T-cell (primary cell): Measurements from ENCODE around the gene BUD31. TPM values are rescaled to one million over a fixed set of nuclear protein-coding genes. Genes with fewer than 3 reads are reported as not detected.
A peak's percentile ranks its signal among the peaks of the same experiment; 100 is the strongest.

ENCODE experiments used
- ATAC-seq, 4 experiments: fragments of 200-7000 bp in 3 of 4; fragments of 150-1000 bp in 1 of 4; cut with Tn5 transposase; replicated peaks in 1 of 4; 1 replicate in 3 of 4; 2 replicates in 1 of 4; pipeline ENCODE4 v1.10.0; 2021; ENCODE audit warnings: moderate library complexity in 3 of 4, mild to moderate bottlenecking in 2 of 4, moderate number of reproducible peaks in 1 of 4
- CTCF ChIA-PET, 2 donors: fragments of 300-600 bp; sonication (Branson Sonifier 250); formaldehyde crosslinking; loops; one replicate each; lab custom pipeline; 2022; ENCODE audit warnings: antibody characterized with exemption in 2 of 2; lab: Charles Lee
- POLR2A ChIA-PET, 2 donors: fragments of 300-600 bp; sonication (Branson Sonifier 250); formaldehyde crosslinking; loops; one replicate each; lab custom pipeline; 2022; ENCODE audit warnings: antibody characterized with exemption in 2 of 2; lab: Charles Lee
- DNase-seq, 35 experiments: peaks; one replicate each; pipeline versions ENCODE4 v3.0.0 to v3.0.0-alpha.2; 2013 to 2023
- H3K27ac ChIP-seq: one replicate; pipeline ENCODE4 v1.5.1; 2013; ENCODE audit warnings: low read length
- H3K27me3 ChIP-seq, 2 experiments: replicated peaks in 1 of 2; 1 replicate in 1 of 2; 2 replicates in 1 of 2; pipeline versions ENCODE4 v1.6.1 to v1.7.0; 2013; ENCODE audit warnings: low read length in 1 of 2, mixed read lengths in 1 of 2; ENCODE audit not compliant: control insufficient read depth in 2 of 2, insufficient read depth in 2 of 2; ENCODE audit errors: extremely low read depth in 1 of 2
- H3K36me3 ChIP-seq, 2 donors: 1 replicate in 1 of 2; 2 replicates in 1 of 2; pipeline versions ENCODE4 v1.6.1 to v1.7.0; 2013; ENCODE audit warnings: low read length in 1 of 2; ENCODE audit not compliant: control insufficient read depth in 2 of 2, insufficient read depth in 1 of 2; ENCODE audit errors: extremely low read depth in 1 of 2
- H3K4me1 ChIP-seq, 2 experiments: 1 replicate in 1 of 2; 2 replicates in 1 of 2; pipeline versions ENCODE4 v1.6.1 to v1.7.0; 2013; ENCODE audit warnings: low read length in 2 of 2, mixed read lengths in 1 of 2; ENCODE audit not compliant: insufficient read depth in 2 of 2, control insufficient read depth in 1 of 2; ENCODE audit errors: extremely low read depth in 1 of 2
- H3K4me3 ChIP-seq, 2 donors: 1 replicate in 1 of 2; 2 replicates in 1 of 2; pipeline versions ENCODE4 v1.5.1 to v1.7.0; 2013; ENCODE audit warnings: mild to moderate bottlenecking in 2 of 2, low read length in 1 of 2, moderate library complexity in 1 of 2; ENCODE audit not compliant: control insufficient read depth in 1 of 2; ENCODE audit errors: extremely low read depth in 1 of 2
- H3K9me3 ChIP-seq: 2 replicates; pipeline ENCODE4 v1.7.0; 2013
- H3K27ac Mint-ChIP-seq, 2 donors: one replicate each; pipeline ENCODE4 v1.8.0; 2020 to 2021; ENCODE audit warnings: mild to moderate bottlenecking in 2 of 2, mixed read lengths in 2 of 2
- H3K27me3 Mint-ChIP-seq, 2 donors: one replicate each; pipeline ENCODE4 v1.8.0; 2021 to 2022; ENCODE audit warnings: mixed read lengths in 2 of 2
- H3K36me3 Mint-ChIP-seq: one replicate; pipeline ENCODE4 v1.8.0; 2021; ENCODE audit warnings: mixed read lengths
- H3K4me1 Mint-ChIP-seq, 3 donors: one replicate each; pipeline ENCODE4 v1.8.0; 2020 to 2022; ENCODE audit warnings: mixed read lengths in 3 of 3, mild to moderate bottlenecking in 1 of 3
- H3K4me3 Mint-ChIP-seq, 3 donors: one replicate each; pipeline ENCODE4 v1.8.0; 2020 to 2022; ENCODE audit warnings: mild to moderate bottlenecking in 3 of 3, mixed read lengths in 3 of 3, moderate library complexity in 3 of 3
- H3K9me3 Mint-ChIP-seq, 3 donors: one replicate each; pipeline ENCODE4 v1.8.0; 2020 to 2022; ENCODE audit warnings: mixed read lengths in 3 of 3
- WGBS: methylation state at CpG from one replicate; pipeline ENCODE4 v1.1.5; 2013; ENCODE audit warnings: missing lambda C conversion rate; ENCODE audit not compliant: insufficient coverage; 5-methylcytosine and 5-hydroxymethylcytosine counted together
- total RNA-seq, 35 experiments: library from RNA in 6 of 35; stranded (reverse) in 6 of 35; fragments of 120-200 nt in 1 of 35; gene quantifications; one replicate each; pipeline versions ENCODE4 v1.2.1 to v1.2.4 and lab custom pipeline; 2013 to 2026

Gene BUD31
- total RNA-seq, 5 donors from 2014 or later (not counting 1 experiment from before 2014, with no cell fraction given) = 63.2 to 127 (median 82.3) TPM

DNA sequence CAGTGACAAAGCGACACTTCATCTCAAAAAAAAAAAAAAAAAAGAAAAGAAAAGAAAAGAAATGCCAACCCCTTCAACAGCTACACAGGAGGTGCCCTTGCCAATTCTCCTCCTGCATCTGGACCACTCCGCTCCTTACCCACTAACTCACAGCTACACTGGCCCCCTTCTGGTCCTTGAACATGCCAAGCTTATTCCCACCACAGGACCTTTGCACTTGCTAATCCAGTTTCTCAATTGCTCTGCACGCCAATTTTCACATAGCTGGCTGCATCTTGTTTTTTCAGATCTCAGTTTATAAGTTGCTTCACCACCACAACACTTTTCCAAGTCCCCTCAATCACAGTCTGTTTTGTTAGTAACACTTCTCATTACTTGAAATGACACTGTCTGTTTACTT lies 5.9 kb upstream of the BUD31 start:
- Histone ChIP-seq H3K4me3 (no peak overlapping the region), H3K36me3 (peaks cover 23 to 61% of the 10 kb centered on the region in 2 donors), H3K9me3 (no peaks in the 10 kb centered on the region), H3K27ac (no peak overlapping the region), H3K27me3 (no peaks in the 10 kb centered on the region), H3K4me1 (peaks cover 9 to 36% of the 10 kb centered on the region in 2 experiments)
- Mint-ChIP-seq H3K27me3 (no peaks in the 10 kb centered on the region), H3K4me3 (no peak overlapping the region), H3K36me3 (peaks cover 27% of the 10 kb centered on the region), H3K9me3 (no peaks in the 10 kb centered on the region), H3K27ac (peak overlapping the region; percentile 12 to 33), H3K4me1 (peaks cover 27 to 48% (median 43%) of the 10 kb centered on the region in 3 donors)
- WGBS = 100% methylated on average over 3 of the region's 3 CpGs
- ChIA-PET POLR2A (no interaction called here), CTCF (interaction anchor here in 1 of 2 donors (0.6 kb wide), 1 partner anchor 1182 kb away, joined by 3 read pairs; no protein-coding TSS in a partner anchor)
- ATAC-seq (no peak), DNase-seq (no peak)

DNA sequence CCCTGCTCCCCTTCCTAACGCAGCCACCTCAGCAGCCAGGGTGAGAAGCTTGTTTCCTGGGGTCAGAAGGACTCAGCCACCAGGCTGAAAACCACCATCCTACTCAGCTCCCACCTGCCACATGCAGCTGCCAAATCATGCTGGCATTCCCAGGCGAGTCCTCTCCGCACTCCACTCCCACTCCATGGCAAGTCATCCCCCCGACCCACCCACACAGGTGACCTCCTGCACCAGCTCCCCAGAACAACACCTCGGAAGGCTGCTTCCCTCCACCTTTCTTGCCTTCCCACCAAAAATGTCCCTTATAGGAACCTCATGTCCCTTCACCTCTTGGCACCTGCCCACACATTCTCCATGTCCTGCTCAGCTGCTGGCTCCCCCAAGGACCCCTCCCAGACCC lies 5.0 kb upstream of the BUD31 start:
- POLR2A ChIA-PET = no interaction called here
- Mint-ChIP-seq H3K36me3 (peaks cover 23% of the 10 kb centered on the region), H3K9me3 (no peaks in the 10 kb centered on the region), H3K27me3 (no peaks in the 10 kb centered on the region), H3K4me1 (peaks cover 28 to 45% (median 41%) of the 10 kb centered on the region in 3 donors), H3K27ac (peak overlapping the region in 1 of 2 donors; percentile 46), H3K4me3 (no peak overlapping the region)
- peaks cover 11 to 39% of the 10 kb centered on the region in 2 experiments for H3K4me1 ChIP-seq
- H3K27ac ChIP-seq = no peak overlapping the region
- no peaks in the 10 kb centered on the region for H3K9me3 ChIP-seq
- no peaks in the 10 kb centered on the region for H3K27me3 ChIP-seq
- DNase-seq (no peak), ATAC-seq (no peak)
- H3K4me3 ChIP-seq = no peak overlapping the region
- CTCF ChIA-PET = interaction anchor here in 1 of 2 donors (0.5 kb wide), 1 partner anchor 52 kb away, joined by 4 read pairs; no protein-coding TSS in a partner anchor
- H3K36me3 ChIP-seq = peaks cover 23 to 53% of the 10 kb centered on the region in 2 donors
- WGBS = 95% methylated on average over 4 of the region's 5 CpGs

DNA sequence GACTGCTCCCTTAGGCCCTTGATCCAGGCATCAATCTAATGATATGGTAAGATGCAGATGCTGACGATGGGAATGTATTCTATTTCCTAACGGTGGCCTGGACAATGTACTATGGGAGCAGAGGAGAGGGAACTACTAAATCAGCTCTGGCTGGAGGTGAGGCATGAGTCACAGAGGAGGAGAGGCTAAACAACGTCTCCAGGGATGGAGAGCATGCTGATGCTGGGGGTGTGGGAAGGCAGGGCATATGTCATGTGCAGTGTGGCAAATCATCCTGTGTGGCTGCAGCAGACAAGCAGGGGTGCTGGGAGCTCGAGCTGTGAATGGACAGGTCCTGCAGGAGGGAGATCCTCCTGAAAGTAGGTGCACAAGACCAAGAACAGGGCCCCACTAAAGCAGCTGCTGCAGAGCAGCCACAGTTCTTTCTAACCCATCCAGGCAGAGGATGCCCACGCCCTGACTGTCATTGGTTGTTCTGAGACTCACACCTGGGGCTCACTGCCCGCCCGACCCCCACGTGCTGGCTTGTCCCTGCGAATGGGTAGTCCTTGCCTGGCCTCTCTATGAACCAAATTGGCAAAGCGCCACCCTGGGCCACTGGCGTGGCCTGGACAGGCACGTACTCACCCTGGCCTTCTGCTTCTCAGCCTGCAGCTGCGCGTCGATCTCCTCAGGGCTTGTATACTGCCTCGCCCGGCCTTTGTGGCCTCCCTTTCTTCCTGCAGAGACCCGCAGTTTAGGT lies 4.4 kb upstream of the BUD31 start:
- CTCF ChIA-PET = no interaction called here
- ATAC-seq (no peak), DNase-seq (no peak)
- Mint-ChIP-seq H3K4me3 (no peak overlapping the region), H3K36me3 (peaks cover 21% of the 10 kb centered on the region), H3K27ac (peak overlapping the region; percentile 24 to 57), H3K9me3 (no peaks in the 10 kb centered on the region), H3K4me1 (peaks cover 31 to 46% (median 45%) of the 10 kb centered on the region in 3 donors), H3K27me3 (no peaks in the 10 kb centered on the region)
- Histone ChIP-seq H3K36me3 (peaks cover 23 to 46% of the 10 kb centered on the region in 2 donors), H3K27me3 (no peaks in the 10 kb centered on the region), H3K4me3 (no peak overlapping the region), H3K27ac (no peak overlapping the region), H3K4me1 (peaks cover 11 to 41% of the 10 kb centered on the region in 2 experiments), H3K9me3 (no peaks in the 10 kb centered on the region)
- POLR2A ChIA-PET = interaction anchor here in 1 of 2 donors (0.6 kb wide), 1 partner anchor 17 kb away, joined by 10 read pairs; no protein-coding TSS in a partner anchor
- 86% methylated on average over 14 of the region's 18 CpGs for WGBS

DNA sequence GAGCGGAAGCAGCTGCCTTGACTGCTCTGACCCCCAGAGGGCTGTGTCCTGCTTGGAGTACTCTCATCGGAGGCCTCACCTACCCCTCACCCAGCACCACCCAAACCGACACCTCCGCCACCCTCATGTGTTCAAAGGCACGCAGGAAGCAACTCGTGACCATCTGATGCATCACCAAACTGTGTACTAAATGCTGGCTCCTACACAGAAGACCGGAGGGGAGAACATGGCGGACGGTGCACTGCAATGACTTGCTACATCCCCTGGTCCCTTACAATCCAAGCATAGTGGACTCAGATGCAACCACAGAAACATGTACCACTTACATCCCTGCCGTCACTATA lies 3.8 kb upstream of the BUD31 start:
- no peak overlapping the region for H3K4me3 Mint-ChIP-seq
- 92% methylated on average over 8 of the region's 10 CpGs for WGBS

DNA sequence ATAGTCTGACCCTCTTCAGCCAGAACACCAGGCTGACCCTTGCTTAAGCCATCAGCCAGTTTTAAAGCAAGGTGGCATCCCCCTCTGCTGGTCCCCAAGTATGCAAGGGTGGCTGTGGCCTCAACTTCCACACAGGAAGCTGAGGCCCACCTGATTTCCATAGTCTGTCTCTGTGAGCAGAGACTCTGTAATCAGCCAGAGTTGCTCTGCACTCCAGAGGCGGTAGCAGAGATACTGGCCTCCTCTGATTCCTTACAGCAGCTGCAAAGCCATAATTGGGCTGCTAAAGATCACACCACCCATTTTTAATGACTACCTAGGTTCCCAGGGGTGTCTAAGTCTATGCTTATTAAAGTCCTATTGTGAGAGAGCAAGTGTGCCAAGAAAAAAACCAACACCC lies 2.2 kb upstream of the BUD31 start:
- CTCF ChIA-PET = interaction anchor here in 1 of 2 donors (2.6 kb wide), 1 partner anchor 98 kb away, joined by 5 read pairs; the partner anchor contains the start of gene ZKSCAN5
- Histone ChIP-seq H3K36me3 (peaks cover 12 to 43% of the 10 kb centered on the region in 2 donors), H3K4me3 (no peak overlapping the region), H3K9me3 (no peaks in the 10 kb centered on the region), H3K27ac (peak overlapping the region; percentile 91), H3K27me3 (no peaks in the 10 kb centered on the region), H3K4me1 (peaks cover 18 to 57% of the 10 kb centered on the region in 2 experiments)
- Mint-ChIP-seq H3K4me1 (peaks cover 42 to 63% (median 56%) of the 10 kb centered on the region in 3 donors), H3K9me3 (no peaks in the 10 kb centered on the region), H3K4me3 (peak overlapping the region; percentile 9 to 93 (median 93)), H3K36me3 (peaks cover 26% of the 10 kb centered on the region), H3K27ac (peak overlapping the region; percentile 94 to 99), H3K27me3 (no peaks in the 10 kb centered on the region)
- DNase-seq (no peak), ATAC-seq (no peak)
- 17% methylated on average over 1 of the region's 1 CpG for WGBS
- POLR2A ChIA-PET = interaction anchor here (0.5 to 0.9 kb wide), 4 partner anchors 22 to 426 kb away, joined by 3 read pairs; no protein-coding TSS in a partner anchor

More for the DNA sequence above, 3.8 kb upstream of the BUD31 start:
- H3K9me3 Mint-ChIP-seq = no peaks in the 10 kb centered on the region
- H3K36me3 Mint-ChIP-seq = peaks cover 21% of the 10 kb centered on the region
- ATAC-seq (no peak), DNase-seq (peak in 1 of 35 experiments; percentile 35)
- ChIA-PET CTCF (interaction anchor here in 1 of 2 donors (0.7 kb wide), 2 partner anchors 11 to 56 kb away, joined by 4 to 5 read pairs; no protein-coding TSS in a partner anchor), POLR2A (interaction anchor here in 1 of 2 donors (0.6 kb wide), 1 partner anchor 18 kb away, joined by 10 read pairs; no protein-coding TSS in a partner anchor)
- H3K4me1 ChIP-seq = peaks cover 14 to 47% of the 10 kb centered on the region in 2 experiments
- no peaks in the 10 kb centered on the region for H3K27me3 ChIP-seq
- peak overlapping the region; percentile 16 to 57 for H3K27ac Mint-ChIP-seq
- peaks cover 32 to 52% (median 48%) of the 10 kb centered on the region in 3 donors for H3K4me1 Mint-ChIP-seq
- peaks cover 23 to 44% of the 10 kb centered on the region in 2 donors for H3K36me3 ChIP-seq
- no peaks in the 10 kb centered on the region for H3K27me3 Mint-ChIP-seq
- no peak overlapping the region for H3K4me3 ChIP-seq
- H3K9me3 ChIP-seq = no peaks in the 10 kb centered on the region
- no peak overlapping the region for H3K27ac ChIP-seq

DNA sequence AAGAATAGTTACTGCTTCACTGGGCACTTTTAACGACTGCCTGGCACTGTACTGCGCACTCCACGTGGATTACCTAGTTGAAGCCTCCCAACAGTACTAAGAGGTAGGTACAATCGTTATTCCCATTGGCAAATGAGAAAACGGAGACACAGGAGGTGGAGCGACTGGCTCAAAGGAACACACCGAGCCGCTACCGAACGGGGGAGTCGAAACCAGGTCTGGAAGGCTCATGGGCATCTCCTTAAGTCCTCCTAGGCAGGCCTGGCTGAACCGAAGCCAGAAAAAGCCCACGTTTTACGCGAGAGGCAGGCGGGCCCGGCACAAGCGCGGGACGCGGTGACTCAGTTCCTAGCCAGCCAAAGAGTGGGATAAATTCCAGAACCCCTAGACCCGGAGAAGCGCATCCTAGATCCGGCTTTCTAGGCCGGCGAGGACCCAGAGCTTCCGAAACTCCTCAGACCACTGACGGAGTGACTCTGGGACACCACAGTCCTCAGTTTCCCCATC lies 844 bp upstream of the BUD31 start:
- Histone ChIP-seq H3K4me1 (peaks cover 18 to 57% of the 10 kb centered on the region in 2 experiments), H3K27me3 (no peaks in the 10 kb centered on the region), H3K27ac (peak overlapping the region; percentile 91), H3K4me3 (peak overlapping the region; percentile 87 to 94), H3K36me3 (peaks cover 9 to 47% of the 10 kb centered on the region in 2 donors), H3K9me3 (no peaks in the 10 kb centered on the region)
- ATAC-seq (peak in 3 of 4 experiments; percentile 7 to 15 (median 12)), DNase-seq (peak in 12 of 35 experiments; percentile 9 to 56 (median 17))
- CTCF ChIA-PET = interaction anchor here (0.5 to 2.6 kb wide), 5 partner anchors 15 to 172 kb away, joined by 3 to 8 read pairs (median 4); partner anchors contain the start of genes ARPC1B (in 1 of the 2) and ZKSCAN5 (in 1 of the 2)
- Mint-ChIP-seq H3K27ac (peak overlapping the region; percentile 94 to 99), H3K9me3 (no peaks in the 10 kb centered on the region), H3K4me3 (peak overlapping the region; percentile 93 to 94 (median 93)), H3K4me1 (peaks cover 48 to 67% (median 54%) of the 10 kb centered on the region in 3 donors), H3K27me3 (no peaks in the 10 kb centered on the region), H3K36me3 (peaks cover 34% of the 10 kb centered on the region)
- 0% methylated on average over 25 of the region's 28 CpGs for WGBS
- POLR2A ChIA-PET = interaction anchor here (0.6 to 1.9 kb wide), 4 partner anchors 14 to 33 kb away, joined by 5 to 9 read pairs (median 6); no protein-coding TSS in a partner anchor
